NT2/D1 (cell line): Measurements from ENCODE around the gene BORCS6.

Experiments used
- YY1 ChIP-seq: IDR thresholded peaks from 2 replicates; pipeline ENCODE4 v1.6.1; 2011; ENCODE audit not compliant: insufficient read length, insufficient read depth
- ZNF274 ChIP-seq: IDR thresholded peaks from 2 replicates; pipeline ENCODE4 v1.6.1; 2011; ENCODE audit warnings: mild to moderate bottlenecking, low read depth, low read length

DNA sequence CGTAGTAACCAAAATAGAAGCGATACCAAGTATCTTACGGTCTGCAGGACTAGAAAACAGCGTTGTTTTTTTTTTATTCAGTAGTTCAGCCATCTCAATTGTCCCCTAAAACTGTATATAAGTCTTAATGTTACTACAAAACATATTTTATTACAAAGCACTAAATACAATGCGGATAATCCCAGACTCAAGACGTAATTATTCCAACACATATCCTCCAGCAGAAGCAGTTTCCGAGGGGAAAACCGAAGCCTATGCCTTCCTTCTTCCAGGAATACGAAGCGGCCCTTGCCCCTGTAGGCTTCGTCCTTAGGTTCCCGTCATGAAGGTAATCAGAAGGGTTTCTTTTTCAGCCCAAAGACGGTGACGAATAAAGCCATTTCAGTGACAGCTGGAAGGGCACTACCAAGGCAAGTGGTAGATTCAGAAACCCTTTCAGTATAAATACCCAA is 16.1 kb downstream of the BORCS6 start:
- TF ChIP-seq ZNF274 (no peak), YY1 (no peak)
